Endothelial cell of umbilical vein (primary cell): ENCODE measurements around the gene NCL.

Experiments
- EZH2 ChIP-seq: IDR thresholded peaks from 2 replicates; pipeline ENCODE4 v1.6.1; 2012; ENCODE audit warnings: borderline replicate concordance, low read depth, mild to moderate bottlenecking, moderate library complexity, low read length, inconsistent platforms; ENCODE audit not compliant: severe bottlenecking
- GATA2 ChIP-seq: IDR thresholded peaks from 2 replicates; pipeline ENCODE4 v1.7.0; 2011; ENCODE audit warnings: low read depth, mild to moderate bottlenecking, moderate library complexity, mixed read lengths, low read length; ENCODE audit not compliant: insufficient read length, insufficient read depth
- JUN ChIP-seq: IDR thresholded peaks from 2 replicates; pipeline ENCODE4 v1.6.1; 2011; ENCODE audit warnings: borderline replicate concordance, low read depth; ENCODE audit not compliant: insufficient read length, insufficient read depth
- MYC ChIP-seq: IDR thresholded peaks from one replicate; pipeline ENCODE4 v1.6.1; 2011; ENCODE audit warnings: mild to moderate bottlenecking, low read depth, low read length
- POLR2A ChIP-seq: IDR thresholded peaks from 2 replicates; pipeline ENCODE4 v1.6.1; 2012; ENCODE audit warnings: low read depth, mild to moderate bottlenecking, control low read depth, low read length
- POLR2AphosphoS5 ChIP-seq: IDR thresholded peaks from 2 replicates; pipeline ENCODE4 v1.6.1; 2012; ENCODE audit warnings: low read depth, mild to moderate bottlenecking, control low read depth, low read length, moderate library complexity; ENCODE audit not compliant: insufficient read depth
- TF ChIP-seq, protein P1 (sequence below), 2 donors: IDR thresholded peaks; 1 replicate in 1 of 2; 2 replicates in 1 of 2; pipeline ENCODE4 v1.5.1; 2011; ENCODE audit warnings: low read length in 2 of 2, mild to moderate bottlenecking in 2 of 2, moderate library complexity in 2 of 2, control low read depth in 1 of 2, inconsistent platforms in 1 of 2, low read depth in 1 of 2; ENCODE audit not compliant: insufficient read depth in 1 of 2; ENCODE audit errors: extremely low read depth in 1 of 2
- TF ChIP-seq, protein P2 (sequence below): IDR thresholded peaks from 2 replicates; pipeline ENCODE4 v1.6.1; 2011; ENCODE audit not compliant: insufficient read depth, insufficient read length

DNA sequence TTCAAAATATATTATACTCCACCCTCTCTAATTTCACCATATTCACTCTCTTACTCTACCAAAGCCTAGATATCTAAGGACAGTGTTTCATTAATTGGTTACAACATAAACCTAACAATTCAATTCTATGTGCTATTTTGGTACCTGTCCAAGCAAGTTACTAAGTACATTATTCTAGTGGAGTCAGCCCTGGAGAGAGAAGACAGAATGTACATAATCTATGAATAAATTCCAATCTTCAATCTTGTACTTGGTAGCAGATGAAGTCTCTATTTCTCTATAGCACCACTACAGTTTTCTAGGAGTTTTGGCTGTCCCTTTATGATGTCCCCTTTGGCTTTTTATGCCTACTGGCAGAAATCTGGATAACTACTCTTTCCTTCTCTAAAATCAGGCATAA is 38.3 kb upstream of the NCL start:
- TF ChIP-seq, protein P1, sequence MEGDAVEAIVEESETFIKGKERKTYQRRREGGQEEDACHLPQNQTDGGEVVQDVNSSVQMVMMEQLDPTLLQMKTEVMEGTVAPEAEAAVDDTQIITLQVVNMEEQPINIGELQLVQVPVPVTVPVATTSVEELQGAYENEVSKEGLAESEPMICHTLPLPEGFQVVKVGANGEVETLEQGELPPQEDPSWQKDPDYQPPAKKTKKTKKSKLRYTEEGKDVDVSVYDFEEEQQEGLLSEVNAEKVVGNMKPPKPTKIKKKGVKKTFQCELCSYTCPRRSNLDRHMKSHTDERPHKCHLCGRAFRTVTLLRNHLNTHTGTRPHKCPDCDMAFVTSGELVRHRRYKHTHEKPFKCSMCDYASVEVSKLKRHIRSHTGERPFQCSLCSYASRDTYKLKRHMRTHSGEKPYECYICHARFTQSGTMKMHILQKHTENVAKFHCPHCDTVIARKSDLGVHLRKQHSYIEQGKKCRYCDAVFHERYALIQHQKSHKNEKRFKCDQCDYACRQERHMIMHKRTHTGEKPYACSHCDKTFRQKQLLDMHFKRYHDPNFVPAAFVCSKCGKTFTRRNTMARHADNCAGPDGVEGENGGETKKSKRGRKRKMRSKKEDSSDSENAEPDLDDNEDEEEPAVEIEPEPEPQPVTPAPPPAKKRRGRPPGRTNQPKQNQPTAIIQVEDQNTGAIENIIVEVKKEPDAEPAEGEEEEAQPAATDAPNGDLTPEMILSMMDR (IDR thresholded peaks at IDR 0.05; ENCODE audit: extremely low read depth in 1 of 2, insufficient read depth in 1 of 2, low read depth in 1 of 2, low read length in 2 of 2) = no peak
- TF ChIP-seq POLR2A = no peak
- no peak for TF ChIP-seq MYC
- TF ChIP-seq GATA2 = no peak
- TF ChIP-seq, protein P2, sequence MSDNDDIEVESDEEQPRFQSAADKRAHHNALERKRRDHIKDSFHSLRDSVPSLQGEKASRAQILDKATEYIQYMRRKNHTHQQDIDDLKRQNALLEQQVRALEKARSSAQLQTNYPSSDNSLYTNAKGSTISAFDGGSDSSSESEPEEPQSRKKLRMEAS = no peak
- TF ChIP-seq EZH2 = no peak
- no peak for TF ChIP-seq JUN
- TF ChIP-seq POLR2AphosphoS5 = no peak
